ENCODE results near the gene DPEP3. TPM values are rescaled to one million over a fixed set of nuclear protein-coding genes. Genes with fewer than 3 reads are reported as not detected.

DPEP3 gene
- total and polyA plus RNA-seq, 4 donors: 0.16 to 0.51 (median 0.40) TPM; not detected in 1

DNA sequence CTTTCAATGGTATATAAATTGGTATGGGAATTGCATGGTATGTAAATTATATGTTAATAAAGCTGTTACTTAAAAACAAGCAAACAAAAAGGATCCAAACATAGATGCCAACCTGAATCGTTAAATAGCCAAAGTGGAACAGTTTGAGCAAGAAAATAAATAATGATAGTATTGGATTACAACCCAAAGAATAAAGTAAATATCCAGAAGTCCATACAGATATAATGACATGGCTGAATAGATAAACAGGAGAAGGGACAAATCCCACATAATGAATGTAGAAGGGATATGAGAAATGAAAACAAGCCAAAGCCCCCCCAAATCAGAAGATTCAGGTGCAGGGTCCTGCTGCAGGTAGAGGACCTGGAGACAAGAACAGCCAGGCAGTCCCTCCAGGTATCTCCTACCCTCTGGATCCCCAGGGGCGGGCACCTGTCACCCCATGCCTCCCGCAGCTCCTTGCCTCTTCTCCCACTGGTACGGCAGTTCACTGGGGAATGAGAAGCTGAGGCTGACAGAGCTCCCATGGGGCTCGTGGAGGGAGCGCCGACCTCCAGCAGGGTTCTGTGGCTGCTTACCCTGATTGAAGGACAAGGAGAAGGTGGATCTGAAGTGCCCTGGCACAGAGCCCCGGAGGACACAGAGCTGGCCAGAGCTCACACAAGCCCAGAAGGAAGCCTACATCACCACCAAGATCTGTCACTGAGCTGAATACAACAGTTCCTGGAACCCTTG is 26.5 kb downstream of the DPEP3 start:
- DNase-seq (no peak), ATAC-seq (ENCODE audit: insufficient read depth, low FRiP score) (no peak)
- Histone ChIP-seq H3K27me3 (ENCODE audit: control insufficient read depth in 3 of 3, insufficient read depth in 3 of 3, low read length in 2 of 3) (no peaks in the 10 kb centered on the region), H3K27ac (ENCODE audit: low read depth in 1 of 2, low read length in 1 of 2) (no peak overlapping the region), H3K9me3 (ENCODE audit: control insufficient read depth in 4 of 4, insufficient read depth in 3 of 4, low read length in 3 of 4) (no peaks in the 10 kb centered on the region), H3K9ac (ENCODE audit: insufficient read depth in 1 of 2, low read length in 2 of 2) (no peak overlapping the region), H3K4me3 (no peak overlapping the region), H3K4me1 (ENCODE audit: control insufficient read depth in 5 of 5, insufficient read depth in 5 of 5, low read length in 5 of 5) (peaks cover 0 to 9% (median 2%) of the 10 kb centered on the region in 5 donors), H3K36me3 (ENCODE audit: control insufficient read depth in 4 of 4, insufficient read depth in 4 of 4, low read length in 4 of 4) (peaks cover 19 to 55% (median 38%) of the 10 kb centered on the region in 4 donors)
- WGBS, 2 donors: 92 to 94% methylated on average over 8 of the region's 8 CpGs
- TF ChIP-seq, protein P1, sequence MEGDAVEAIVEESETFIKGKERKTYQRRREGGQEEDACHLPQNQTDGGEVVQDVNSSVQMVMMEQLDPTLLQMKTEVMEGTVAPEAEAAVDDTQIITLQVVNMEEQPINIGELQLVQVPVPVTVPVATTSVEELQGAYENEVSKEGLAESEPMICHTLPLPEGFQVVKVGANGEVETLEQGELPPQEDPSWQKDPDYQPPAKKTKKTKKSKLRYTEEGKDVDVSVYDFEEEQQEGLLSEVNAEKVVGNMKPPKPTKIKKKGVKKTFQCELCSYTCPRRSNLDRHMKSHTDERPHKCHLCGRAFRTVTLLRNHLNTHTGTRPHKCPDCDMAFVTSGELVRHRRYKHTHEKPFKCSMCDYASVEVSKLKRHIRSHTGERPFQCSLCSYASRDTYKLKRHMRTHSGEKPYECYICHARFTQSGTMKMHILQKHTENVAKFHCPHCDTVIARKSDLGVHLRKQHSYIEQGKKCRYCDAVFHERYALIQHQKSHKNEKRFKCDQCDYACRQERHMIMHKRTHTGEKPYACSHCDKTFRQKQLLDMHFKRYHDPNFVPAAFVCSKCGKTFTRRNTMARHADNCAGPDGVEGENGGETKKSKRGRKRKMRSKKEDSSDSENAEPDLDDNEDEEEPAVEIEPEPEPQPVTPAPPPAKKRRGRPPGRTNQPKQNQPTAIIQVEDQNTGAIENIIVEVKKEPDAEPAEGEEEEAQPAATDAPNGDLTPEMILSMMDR (IDR thresholded peaks at IDR 0.05; ENCODE audit: control extremely low read depth, extremely low read depth): no peak

DNA sequence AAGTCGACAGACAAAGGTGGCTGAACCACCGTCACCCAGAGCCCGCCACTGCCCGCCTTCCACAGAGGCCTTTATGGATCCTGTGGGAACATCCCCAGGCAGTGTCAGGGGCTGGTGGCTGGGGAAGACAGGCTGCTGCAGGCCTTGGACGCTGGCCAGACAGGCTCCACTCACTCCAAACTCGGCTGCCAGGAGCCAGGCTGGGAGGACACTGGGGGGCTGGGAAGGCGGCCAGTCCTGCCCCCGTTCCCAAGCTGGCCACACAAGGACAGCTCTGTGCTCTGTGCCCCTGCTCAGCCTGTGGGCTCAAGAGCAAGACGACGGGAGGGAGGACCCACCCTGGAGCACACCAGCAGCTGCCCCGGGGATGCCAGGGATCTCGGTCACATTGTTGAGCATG is 28.8 kb downstream of the DPEP3 start:
- Histone ChIP-seq H3K4me1 (ENCODE audit: control insufficient read depth in 5 of 5, insufficient read depth in 5 of 5, low read length in 5 of 5) (peaks cover 0 to 9% (median 0%) of the 10 kb centered on the region in 5 donors), H3K4me3 (no peak overlapping the region), H3K9me3 (ENCODE audit: control insufficient read depth in 4 of 4, insufficient read depth in 3 of 4, low read length in 3 of 4) (no peaks in the 10 kb centered on the region), H3K36me3 (ENCODE audit: control insufficient read depth in 4 of 4, insufficient read depth in 4 of 4, low read length in 4 of 4) (peaks cover 19 to 68% (median 41%) of the 10 kb centered on the region in 4 donors), H3K27me3 (ENCODE audit: control insufficient read depth in 3 of 3, insufficient read depth in 3 of 3, low read length in 2 of 3) (no peaks in the 10 kb centered on the region), H3K27ac (ENCODE audit: low read depth in 1 of 2, low read length in 1 of 2) (peak overlapping the region; percentile 5 to 20), H3K9ac (ENCODE audit: insufficient read depth in 1 of 2, low read length in 2 of 2) (no peak overlapping the region)
- TF ChIP-seq, protein P1 (IDR thresholded peaks at IDR 0.05; ENCODE audit: control extremely low read depth, extremely low read depth): no peak
- DNase-seq (peak; percentile 43 to 66 (median 43)), ATAC-seq (ENCODE audit: insufficient read depth, low FRiP score) (no peak)
- WGBS, 2 donors: 70 to 80% methylated on average over 12 of the region's 12 CpGs

DNA sequence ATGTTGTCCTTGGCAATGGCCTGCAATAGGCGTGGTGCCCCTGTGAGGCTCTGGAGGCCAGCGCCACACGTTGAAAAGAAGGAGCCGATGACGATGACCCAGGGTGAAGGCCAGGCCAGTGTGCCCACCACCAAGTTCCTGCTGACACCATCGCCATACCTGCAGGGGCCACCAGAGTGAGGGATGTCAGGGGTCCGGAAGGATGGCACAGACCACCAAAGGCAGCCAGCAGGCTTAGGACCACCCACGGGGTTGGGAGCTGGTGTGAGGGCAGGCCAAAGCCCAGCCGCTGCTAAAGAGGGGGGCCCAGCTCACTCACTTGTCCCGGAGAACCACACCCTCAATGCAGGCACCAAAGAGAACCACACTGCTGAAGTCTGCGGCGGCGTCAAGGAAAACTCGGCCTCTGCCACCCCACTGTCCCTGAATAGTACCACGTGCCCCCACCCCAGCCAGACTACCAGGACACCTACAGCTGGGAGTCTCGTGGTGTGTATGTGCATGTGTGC is 29.9 kb downstream of the DPEP3 start:
- DNase-seq: no peak
- Histone ChIP-seq H3K36me3 (ENCODE audit: control insufficient read depth in 4 of 4, insufficient read depth in 4 of 4, low read length in 4 of 4) (peaks cover 19 to 79% (median 47%) of the 10 kb centered on the region in 4 donors), H3K4me3 (no peak overlapping the region), H3K27me3 (ENCODE audit: control insufficient read depth in 3 of 3, insufficient read depth in 3 of 3, low read length in 2 of 3) (no peaks in the 10 kb centered on the region), H3K4me1 (ENCODE audit: control insufficient read depth in 5 of 5, insufficient read depth in 5 of 5, low read length in 5 of 5) (peaks cover 0 to 9% (median 0%) of the 10 kb centered on the region in 5 donors), H3K9me3 (ENCODE audit: control insufficient read depth in 4 of 4, insufficient read depth in 3 of 4, low read length in 3 of 4) (no peaks in the 10 kb centered on the region), H3K27ac (ENCODE audit: low read depth in 1 of 2, low read length in 1 of 2) (no peak overlapping the region), H3K9ac (ENCODE audit: insufficient read depth in 1 of 2, low read length in 2 of 2) (no peak overlapping the region)
- WGBS, 2 donors: 92% methylated on average over 16 of the region's 16 CpGs
- ATAC-seq (ENCODE audit: insufficient read depth, low FRiP score): no peak
- TF ChIP-seq, protein P1 (IDR thresholded peaks at IDR 0.05; ENCODE audit: control extremely low read depth, extremely low read depth): no peak

Data from lung (tissue), 12 donors.